HG03280 (cell line): ENCODE results near the gene CACFD1.

Source experiments
- ATAC-seq: cut with Tn5 transposase; IDR thresholded peaks from one replicate; pipeline ENCODE4 v1.9.1; 2021; ENCODE audit warnings: mild to moderate bottlenecking, moderate library complexity; ENCODE audit not compliant: unreplicated experiment

Gene CACFD1

GRCh38 chr9:133496861-133497842 lies 37.4 kb downstream of the CACFD1 start:
- no peak for ATAC-seq

GRCh38 chr9:133499132-133499891 lies 39.5 kb downstream of the CACFD1 start:
- ATAC-seq: no peak

GRCh38 chr9:133499892-133500270 lies 40.1 kb downstream of the CACFD1 start:
- no peak for ATAC-seq

- no peak for ATAC-seq
Observed at GRCh38 chr9:133502112-133502511, 42.3 kb downstream of the CACFD1 start.

GRCh38 chr9:133505186-133505830 lies 45.5 kb downstream of the CACFD1 start:
- no peak for ATAC-seq

GRCh38 chr9:133505901-133506652 lies 46.3 kb downstream of the CACFD1 start:
- ATAC-seq: no peak

- no peak for ATAC-seq
Observed at GRCh38 chr9:133506653-133507038, 46.9 kb downstream of the CACFD1 start.

- ATAC-seq: no peak
Observed at GRCh38 chr9:133507246-133507965, 47.6 kb downstream of the CACFD1 start.

- ATAC-seq: no peak
Observed at GRCh38 chr9:133508046-133508445, 48.3 kb downstream of the CACFD1 start.

- ATAC-seq: no peak
Observed at GRCh38 chr9:133509179-133510083, 49.7 kb downstream of the CACFD1 start.

GRCh38 chr9:133510926-133511505 lies 51.2 kb downstream of the CACFD1 start:
- ATAC-seq: no peak

- ATAC-seq: no peak
Observed at GRCh38 chr9:133511607-133512006, 51.8 kb downstream of the CACFD1 start.

GRCh38 chr9:133512253-133513213 lies 52.8 kb downstream of the CACFD1 start:
- no peak for ATAC-seq

GRCh38 chr9:133513214-133514100 lies 53.7 kb downstream of the CACFD1 start:
- no peak for ATAC-seq

GRCh38 chr9:133514460-133515239 lies 54.9 kb downstream of the CACFD1 start:
- ATAC-seq: no peak

- ATAC-seq: no peak
Observed at GRCh38 chr9:133515240-133515610, 55.4 kb downstream of the CACFD1 start.
